Fibroblast of lung (primary cell): ENCODE measurements around the gene TIFAB.

Source experiments
- CTCF ChIP-seq, 2 donors: IDR thresholded peaks in 1 of 2; conservative IDR thresholded peaks in 1 of 2; 1 replicate in 1 of 2; 2 replicates in 1 of 2; pipeline ENCODE4 v1.5.1; 2011 to 2012; ENCODE audit warnings: low read length in 2 of 2, control low read depth in 1 of 2, inconsistent platforms in 1 of 2, low read depth in 1 of 2, mild to moderate bottlenecking in 1 of 2
- EZH2 ChIP-seq: IDR thresholded peaks from 2 replicates; pipeline ENCODE4 v1.5.1; 2012; ENCODE audit warnings: low read length, control low read depth, mild to moderate bottlenecking; ENCODE audit errors: missing control alignments

DNA sequence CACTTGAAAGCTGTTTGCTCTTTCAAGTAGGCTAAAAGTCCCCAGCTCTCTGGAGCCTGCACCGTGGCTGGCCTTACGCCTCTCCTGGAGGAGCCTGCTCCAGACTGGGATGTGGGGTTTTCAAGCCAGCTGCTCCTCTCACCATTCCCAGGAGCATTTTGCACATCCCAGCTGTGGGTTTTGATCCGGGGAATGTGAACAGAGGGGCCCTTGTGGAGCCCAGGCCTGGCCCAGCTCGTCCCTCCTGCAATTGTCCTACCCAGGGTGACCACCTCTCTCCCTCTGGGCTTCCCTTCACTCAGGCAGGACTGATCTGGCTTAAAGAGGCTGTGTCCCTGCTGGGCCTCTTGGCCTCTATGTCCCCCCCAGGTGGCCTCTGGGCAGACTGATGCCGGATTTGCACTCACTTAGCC lies 32.5 kb upstream of the TIFAB start:
- TF ChIP-seq EZH2 (no peak), CTCF (conservative IDR thresholded peaks at IDR 0.05 in 1 of 2, IDR thresholded peaks at IDR 0.05 in 1 of 2; ENCODE audit: low read depth in 1 of 2, low read length in 2 of 2) (no peak)
